ENCODE results near the gene TMEM221. TPM values are rescaled to one million over a fixed set of nuclear protein-coding genes. Genes with fewer than 3 reads are reported as not detected.

The TMEM221 gene
- total RNA-seq, 1 experiment from 2014 or later, result not detected

DNA sequence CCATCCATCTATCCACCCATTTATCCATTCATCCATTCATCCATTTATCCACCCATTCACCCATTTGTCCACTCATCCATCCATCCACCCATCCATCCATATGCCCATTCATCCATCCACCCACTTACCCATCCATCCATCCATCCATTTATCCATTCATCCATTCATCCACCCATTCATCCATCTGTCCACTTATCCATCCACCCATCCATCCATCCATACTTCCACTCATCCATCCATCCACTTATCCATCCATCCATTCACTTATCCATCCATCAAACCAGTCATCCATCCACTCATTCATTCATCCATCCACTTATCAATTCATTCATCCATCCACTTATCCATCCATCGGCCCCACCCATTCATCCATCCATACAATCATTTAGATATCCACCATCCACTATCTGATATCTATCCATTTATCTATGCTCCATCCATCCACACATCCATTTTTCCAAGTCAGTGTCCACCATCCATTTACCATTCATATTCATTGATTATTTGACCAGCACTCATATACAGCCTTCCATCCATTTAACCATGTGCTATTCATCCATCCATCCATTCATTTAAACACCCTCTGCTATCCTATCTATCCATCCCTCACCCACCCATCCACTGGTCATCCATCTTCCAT lies 2.8 kb downstream of the TMEM221 start:
- no peak for DNase-seq (ENCODE audit: low read depth)

GRCh38 chr19:17441241-17442021 lies 7.0 kb downstream of the TMEM221 start:
- peak; percentile 40 for DNase-seq (ENCODE audit: low read depth)

- no peak for DNase-seq (ENCODE audit: low read depth)
Measured at GRCh38 chr19:17436874-17437267, 11.6 kb downstream of the TMEM221 start.

GRCh38 chr19:17436094-17436873 lies 12.2 kb downstream of the TMEM221 start:
- no peak for DNase-seq (ENCODE audit: low read depth)

DNA sequence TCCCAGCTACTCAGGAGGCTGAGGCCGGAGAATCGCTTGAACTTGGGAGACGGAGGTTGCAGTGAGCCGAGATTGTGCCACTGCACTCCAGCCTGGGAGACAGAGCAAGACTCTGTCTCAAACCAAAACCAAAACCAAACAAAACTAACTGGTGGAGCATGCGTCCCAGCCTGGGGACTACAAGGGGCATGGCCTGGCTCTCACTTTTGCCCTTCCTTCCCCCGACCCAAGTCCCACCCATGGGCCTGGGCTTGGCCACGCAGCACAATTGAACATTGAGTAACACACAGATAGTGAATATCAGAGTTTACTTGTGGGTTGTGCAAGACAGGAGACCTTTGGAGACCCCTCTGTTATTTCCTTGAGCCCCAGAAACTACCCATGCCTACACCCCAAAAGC lies 13.2 kb downstream of the TMEM221 start:
- DNase-seq (ENCODE audit: low read depth), result no peak

DNA sequence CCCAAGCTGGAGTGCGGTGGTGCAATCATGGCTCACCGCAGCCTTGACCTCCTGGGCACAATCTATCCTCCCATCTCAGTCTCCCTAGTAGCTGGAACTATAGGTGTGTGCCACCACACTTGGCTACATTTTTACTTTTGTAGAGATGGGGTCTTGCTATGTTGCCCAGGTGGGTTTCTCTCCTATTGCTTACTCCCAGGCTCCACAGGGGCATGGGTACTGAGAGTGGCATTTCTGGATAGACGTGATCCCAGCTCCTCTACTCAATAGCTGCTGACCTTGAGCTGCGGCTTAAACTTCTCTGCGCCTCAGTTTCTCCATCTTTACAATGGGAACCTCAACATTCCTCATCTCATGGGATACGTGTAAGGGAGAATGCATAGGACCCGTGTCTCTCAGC lies 17.1 kb downstream of the TMEM221 start:
- no peak for DNase-seq (ENCODE audit: low read depth)

DNA sequence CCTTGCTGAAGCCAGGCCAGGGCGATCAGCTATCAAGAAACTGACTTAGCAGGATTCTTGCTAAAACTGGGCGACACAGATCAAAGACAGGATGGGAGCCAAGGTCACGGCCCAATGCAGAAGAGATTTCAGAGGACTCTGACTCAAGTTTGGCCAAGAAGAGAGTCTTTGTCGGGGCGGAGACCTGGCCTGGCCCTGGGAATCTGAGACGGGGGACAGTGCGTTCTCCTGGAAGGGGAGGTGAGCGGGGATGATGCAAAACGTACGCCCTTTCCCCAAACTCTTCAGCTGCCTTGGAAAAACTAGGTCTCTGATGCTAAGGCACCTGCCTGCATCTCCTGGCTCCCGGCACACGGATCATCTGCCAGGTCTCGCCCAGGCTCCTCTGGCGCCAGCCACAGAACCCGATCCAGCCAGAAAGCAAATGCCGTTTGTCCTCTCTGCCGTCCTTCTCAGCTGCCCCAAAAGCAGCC lies 18.8 kb downstream of the TMEM221 start:
- DNase-seq (ENCODE audit: low read depth), result no peak

DNA sequence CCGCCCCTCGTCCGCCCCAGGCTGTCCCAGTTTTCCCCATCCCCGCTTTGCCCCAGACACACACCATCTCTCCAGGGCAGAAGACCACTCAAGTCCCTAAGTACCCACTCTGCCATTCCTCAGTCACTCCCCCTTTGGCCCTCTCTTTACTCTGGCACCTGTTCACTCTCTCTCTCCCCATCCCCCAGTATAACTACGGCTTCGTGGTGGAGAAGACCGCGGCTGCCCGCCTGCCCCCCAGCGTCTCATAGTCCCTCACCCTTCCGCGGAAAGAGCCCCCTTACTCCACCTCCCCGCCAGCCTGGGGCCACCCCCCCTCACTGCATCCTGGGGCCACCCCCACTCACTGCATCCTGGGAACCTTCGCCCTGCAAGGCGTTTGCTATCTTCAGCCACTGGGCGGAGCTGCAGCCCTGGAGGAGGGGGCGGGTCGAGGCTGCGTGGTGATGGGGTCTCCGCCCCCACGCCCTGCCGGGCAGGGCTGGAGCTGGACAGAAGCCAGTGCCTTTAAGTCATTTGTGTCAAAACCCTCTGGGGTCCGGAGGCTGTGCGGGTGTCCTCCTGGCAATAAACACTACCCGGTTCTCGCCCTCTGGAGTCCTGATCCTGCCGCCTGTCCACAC lies 23.6 kb downstream of the TMEM221 start:
- DNase-seq (ENCODE audit: low read depth), result no peak

DNA sequence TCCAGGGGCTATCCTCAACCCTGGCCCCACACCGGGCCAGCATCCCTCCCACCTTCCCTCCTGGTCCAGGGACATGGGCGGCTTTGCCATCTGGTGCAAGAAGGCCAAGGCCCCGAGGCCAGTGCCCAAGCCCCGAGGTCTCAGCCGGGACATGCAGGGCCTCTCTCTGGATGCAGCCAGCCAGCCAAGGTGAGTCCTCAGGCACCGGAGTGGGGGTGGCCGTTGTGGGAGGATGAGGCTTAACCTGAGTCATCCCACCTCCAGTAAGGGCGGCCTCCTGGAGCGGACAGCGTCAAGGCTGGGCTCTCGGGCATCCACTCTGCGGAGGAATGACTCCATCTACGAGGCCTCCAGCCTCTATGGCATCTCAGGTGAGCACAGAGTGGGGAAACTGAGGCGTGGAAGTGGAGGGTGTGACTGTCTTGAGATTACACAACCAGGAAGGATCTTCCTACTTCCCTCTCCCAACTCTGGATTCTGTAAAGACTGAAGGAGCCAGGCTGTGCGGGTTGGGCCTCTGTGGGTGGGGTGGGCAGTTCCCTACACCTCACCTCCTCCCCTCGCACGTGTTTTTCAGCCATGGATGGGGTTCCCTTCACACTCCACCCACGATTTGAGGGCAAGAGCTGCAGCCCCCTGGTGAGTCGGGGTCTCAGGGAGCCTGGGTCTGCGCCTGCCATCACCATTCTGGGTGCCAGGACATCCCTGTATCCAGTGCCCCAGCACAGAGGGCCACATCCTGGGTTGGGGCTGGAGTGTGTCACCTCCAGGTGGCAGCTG lies 24.8 kb downstream of the TMEM221 start:
- no peak for DNase-seq (ENCODE audit: low read depth)

DNA sequence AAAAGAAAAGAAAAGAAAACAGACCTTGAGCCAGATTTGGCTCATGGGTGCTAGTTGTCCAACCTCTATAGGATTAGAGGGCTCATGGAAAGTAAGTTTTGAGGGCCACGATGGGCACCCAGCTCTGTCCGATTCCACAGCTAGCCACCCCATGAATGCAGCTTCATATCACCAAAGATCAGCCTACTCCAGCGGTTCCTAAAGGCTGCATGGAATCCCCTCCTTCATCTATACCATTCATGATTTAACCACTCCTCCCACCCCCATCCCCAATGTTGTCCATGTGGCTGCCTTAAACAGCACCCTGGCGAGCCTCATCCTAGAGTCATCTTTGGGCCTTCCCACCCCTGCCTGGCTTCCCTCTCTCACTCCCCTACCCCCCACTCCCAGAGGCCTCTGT lies 26.5 kb downstream of the TMEM221 start:
- no peak for DNase-seq (ENCODE audit: low read depth)

GRCh38 chr19:17420475-17420924 lies 28.0 kb downstream of the TMEM221 start:
- DNase-seq (ENCODE audit: low read depth), result peak; percentile 63

GRCh38 chr19:17419621-17420474 lies 28.6 kb downstream of the TMEM221 start, which contains the start of gene MVB12A:
Gene MVB12A, plus strand, starts transcription at chr19:17420047. Its CDS starts 89 bp downstream, at chr19:17420136.
- peak; percentile 99 for DNase-seq (ENCODE audit: low read depth)

- no peak for DNase-seq (ENCODE audit: low read depth)
Measured at GRCh38 chr19:17419154-17419620, 29.3 kb downstream of the TMEM221 start.

GRCh38 chr19:17418710-17419109 lies 29.8 kb downstream of the TMEM221 start:
- no peak for DNase-seq (ENCODE audit: low read depth)

- DNase-seq (ENCODE audit: low read depth), result no peak
Measured at GRCh38 chr19:17415121-17415520, 33.3 kb downstream of the TMEM221 start.

DNA sequence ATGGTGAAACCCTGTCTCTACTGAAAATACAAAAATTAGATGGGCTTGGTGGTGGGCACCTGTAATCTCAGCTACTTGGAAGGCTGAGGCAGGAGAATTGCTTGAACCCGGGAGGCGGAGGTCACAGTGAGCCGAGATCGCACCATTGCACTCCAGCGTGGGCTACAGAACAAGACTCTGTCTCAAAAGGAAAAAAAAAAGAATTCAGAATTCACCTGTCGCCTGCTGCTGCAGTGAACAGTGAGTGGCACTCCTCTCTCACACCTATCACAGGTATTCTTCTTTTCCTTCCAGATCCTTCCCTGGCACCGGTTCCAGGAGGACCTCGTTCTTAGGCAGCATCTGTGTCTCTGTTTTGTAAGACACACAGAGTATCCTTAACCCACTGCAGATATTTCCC lies 34.4 kb downstream of the TMEM221 start:
- no peak for DNase-seq (ENCODE audit: low read depth)

GRCh38 chr19:17411801-17412200 lies 36.7 kb downstream of the TMEM221 start:
- DNase-seq (ENCODE audit: low read depth), result no peak

GRCh38 chr19:17409990-17410389 lies 38.5 kb downstream of the TMEM221 start:
- DNase-seq (ENCODE audit: low read depth), result no peak

GRCh38 chr19:17406887-17407196 lies 41.6 kb downstream of the TMEM221 start:
- DNase-seq (ENCODE audit: low read depth), result no peak

All from RPMI7951 (cell line).